ENCODE results near the gene TTC39C. TPM values are rescaled to one million over a fixed set of nuclear protein-coding genes. Genes with fewer than 3 reads are reported as not detected.

The TTC39C gene
- total and polyA plus RNA-seq, 2 donors (not counting 1 experiment from before 2014, with no cell fraction given): 15.8 to 32.0 TPM

- DNase-seq (ENCODE audit: low read depth in 2 of 2): no peak
- no peaks in the 10 kb centered on the region for H4K20me1 ChIP-seq (ENCODE audit: control insufficient read depth, extremely low read depth, insufficient read depth, low read length)
- peaks cover 7% of the 10 kb centered on the region for H3K27me3 ChIP-seq (ENCODE audit: control insufficient read depth, insufficient read depth, low read length)
These were observed 45.6 kb upstream of the TTC39C start for GRCh38 chr18:23968638-23969604.

GRCh38 chr18:23969664-23970063 is 44.9 kb upstream of the TTC39C start:
- H3K36me3 ChIP-seq (ENCODE audit: control insufficient read depth, insufficient read depth, low read length): no peaks in the 10 kb centered on the region
- H3K9me3 ChIP-seq (ENCODE audit: control insufficient read depth, insufficient read depth, low read depth, low read length): no peaks in the 10 kb centered on the region
- H3K27me3 ChIP-seq (ENCODE audit: control insufficient read depth, insufficient read depth, low read length): peaks cover 7% of the 10 kb centered on the region
- H3K4me3 ChIP-seq (replicated peaks in 1 of 4; ENCODE audit: control extremely low read depth in 1 of 4, insufficient read depth in 1 of 4, low read depth in 3 of 4, low read length in 4 of 4): no peak overlapping the region
- H3K9ac ChIP-seq (ENCODE audit: insufficient read depth, low read length): no peak overlapping the region
- H3K4me2 ChIP-seq (ENCODE audit: extremely low read depth, insufficient read depth, low read length): no peak overlapping the region
- H4K20me1 ChIP-seq (ENCODE audit: control insufficient read depth, extremely low read depth, insufficient read depth, low read length): no peaks in the 10 kb centered on the region
- H3K4me1 ChIP-seq (ENCODE audit: control insufficient read depth, extremely low read depth, insufficient read depth, low read length): no peaks in the 10 kb centered on the region
- TF ChIP-seq, protein P1, sequence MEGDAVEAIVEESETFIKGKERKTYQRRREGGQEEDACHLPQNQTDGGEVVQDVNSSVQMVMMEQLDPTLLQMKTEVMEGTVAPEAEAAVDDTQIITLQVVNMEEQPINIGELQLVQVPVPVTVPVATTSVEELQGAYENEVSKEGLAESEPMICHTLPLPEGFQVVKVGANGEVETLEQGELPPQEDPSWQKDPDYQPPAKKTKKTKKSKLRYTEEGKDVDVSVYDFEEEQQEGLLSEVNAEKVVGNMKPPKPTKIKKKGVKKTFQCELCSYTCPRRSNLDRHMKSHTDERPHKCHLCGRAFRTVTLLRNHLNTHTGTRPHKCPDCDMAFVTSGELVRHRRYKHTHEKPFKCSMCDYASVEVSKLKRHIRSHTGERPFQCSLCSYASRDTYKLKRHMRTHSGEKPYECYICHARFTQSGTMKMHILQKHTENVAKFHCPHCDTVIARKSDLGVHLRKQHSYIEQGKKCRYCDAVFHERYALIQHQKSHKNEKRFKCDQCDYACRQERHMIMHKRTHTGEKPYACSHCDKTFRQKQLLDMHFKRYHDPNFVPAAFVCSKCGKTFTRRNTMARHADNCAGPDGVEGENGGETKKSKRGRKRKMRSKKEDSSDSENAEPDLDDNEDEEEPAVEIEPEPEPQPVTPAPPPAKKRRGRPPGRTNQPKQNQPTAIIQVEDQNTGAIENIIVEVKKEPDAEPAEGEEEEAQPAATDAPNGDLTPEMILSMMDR (conservative IDR thresholded peaks at IDR 0.05 in 1 of 2, IDR thresholded peaks at IDR 0.05 in 1 of 2; ENCODE audit: low read depth in 1 of 2, low read length in 2 of 2): no peak
- TF ChIP-seq EZH2 (IDR thresholded peaks at IDR 0.05; ENCODE audit: low read length, missing control alignments): no peak
- no peak overlapping the region for H3K27ac ChIP-seq (ENCODE audit: insufficient read depth, low read length)
- no peak overlapping the region for H2AFZ ChIP-seq (ENCODE audit: low read length)
- H3K79me2 ChIP-seq (ENCODE audit: control insufficient read depth, insufficient read depth, low read length): no peaks in the 10 kb centered on the region
- no peak for DNase-seq (ENCODE audit: low read depth in 2 of 2)

More at GRCh38 chr18:23968638-23969604, 45.6 kb upstream of the TTC39C start:
- H3K36me3 ChIP-seq (ENCODE audit: control insufficient read depth, insufficient read depth, low read length): no peaks in the 10 kb centered on the region
- no peaks in the 10 kb centered on the region for H3K9me3 ChIP-seq (ENCODE audit: control insufficient read depth, insufficient read depth, low read depth, low read length)
- no peak overlapping the region for H3K9ac ChIP-seq (ENCODE audit: insufficient read depth, low read length)
- no peaks in the 10 kb centered on the region for H3K4me1 ChIP-seq (ENCODE audit: control insufficient read depth, extremely low read depth, insufficient read depth, low read length)
- no peak overlapping the region for H2AFZ ChIP-seq (ENCODE audit: low read length)
- no peak overlapping the region for H3K4me3 ChIP-seq (replicated peaks in 1 of 4; ENCODE audit: control extremely low read depth in 1 of 4, insufficient read depth in 1 of 4, low read depth in 3 of 4, low read length in 4 of 4)
- TF ChIP-seq EZH2 (IDR thresholded peaks at IDR 0.05; ENCODE audit: low read length, missing control alignments): no peak
- TF ChIP-seq, protein P1 (conservative IDR thresholded peaks at IDR 0.05 in 1 of 2, IDR thresholded peaks at IDR 0.05 in 1 of 2; ENCODE audit: low read depth in 1 of 2, low read length in 2 of 2): no peak
- no peak overlapping the region for H3K4me2 ChIP-seq (ENCODE audit: extremely low read depth, insufficient read depth, low read length)
- H3K27ac ChIP-seq (ENCODE audit: insufficient read depth, low read length): no peak overlapping the region
- H3K79me2 ChIP-seq (ENCODE audit: control insufficient read depth, insufficient read depth, low read length): no peaks in the 10 kb centered on the region

GRCh38 chr18:23970161-23971096 is 44.1 kb upstream of the TTC39C start:
- DNase-seq (ENCODE audit: low read depth in 2 of 2): no peak
- no peak overlapping the region for H2AFZ ChIP-seq (ENCODE audit: low read length)
- H3K4me1 ChIP-seq (ENCODE audit: control insufficient read depth, extremely low read depth, insufficient read depth, low read length): no peaks in the 10 kb centered on the region
- H3K36me3 ChIP-seq (ENCODE audit: control insufficient read depth, insufficient read depth, low read length): no peaks in the 10 kb centered on the region
- H3K9ac ChIP-seq (ENCODE audit: insufficient read depth, low read length): no peak overlapping the region
- H3K9me3 ChIP-seq (ENCODE audit: control insufficient read depth, insufficient read depth, low read depth, low read length): no peaks in the 10 kb centered on the region
- no peaks in the 10 kb centered on the region for H4K20me1 ChIP-seq (ENCODE audit: control insufficient read depth, extremely low read depth, insufficient read depth, low read length)
- H3K27ac ChIP-seq (ENCODE audit: insufficient read depth, low read length): no peak overlapping the region
- TF ChIP-seq EZH2 (IDR thresholded peaks at IDR 0.05; ENCODE audit: low read length, missing control alignments): no peak
- TF ChIP-seq, protein P1 (conservative IDR thresholded peaks at IDR 0.05 in 1 of 2, IDR thresholded peaks at IDR 0.05 in 1 of 2; ENCODE audit: low read depth in 1 of 2, low read length in 2 of 2): no peak
- no peaks in the 10 kb centered on the region for H3K79me2 ChIP-seq (ENCODE audit: control insufficient read depth, insufficient read depth, low read length)
- no peak overlapping the region for H3K4me2 ChIP-seq (ENCODE audit: extremely low read depth, insufficient read depth, low read length)
- H3K27me3 ChIP-seq (ENCODE audit: control insufficient read depth, insufficient read depth, low read length): peaks cover 7% of the 10 kb centered on the region
- H3K4me3 ChIP-seq (replicated peaks in 1 of 4; ENCODE audit: control extremely low read depth in 1 of 4, insufficient read depth in 1 of 4, low read depth in 3 of 4, low read length in 4 of 4): no peak overlapping the region
